Right atrium auricular region (tissue), 2 donors: ENCODE data around the gene MAD1L1. TPM values are rescaled to one million over a fixed set of nuclear protein-coding genes. Genes with fewer than 3 reads are reported as not detected.

Experiments
- DNase-seq: peaks from one replicate; pipeline ENCODE4 v3.0.0-alpha.2; 2019; ENCODE audit warnings: low spot score
- H3K27ac ChIP-seq, 2 donors: fragments of 200-600 bp; sonication (generic); 1 replicate in 1 of 2; 2 replicates in 1 of 2; pipeline ENCODE4 v1.5.1; 2016 to 2019
- H3K27me3 ChIP-seq, 2 donors: fragments of 200-600 bp; sonication (generic); one replicate each; pipeline versions ENCODE4 v1.5.1 to v1.6.0; 2017 to 2019
- H3K36me3 ChIP-seq: fragments of 200-600 bp; sonication (generic); one replicate; pipeline ENCODE4 v1.5.1; 2016
- H3K4me1 ChIP-seq, 2 donors: fragments of 200-600 bp; sonication (generic); one replicate each; pipeline versions ENCODE4 v1.5.1 to v1.6.0; 2017 to 2019
- H3K4me3 ChIP-seq, 2 donors: fragments of 200-600 bp; sonication (generic); 1 replicate in 1 of 2; 2 replicates in 1 of 2; pipeline ENCODE4 v1.5.1; 2017 to 2019; ENCODE audit warnings: mild to moderate bottlenecking in 1 of 2, moderate library complexity in 1 of 2
- H3K9me3 ChIP-seq, 2 donors: fragments of 200-600 bp; sonication (generic); one replicate each; pipeline ENCODE4 v1.5.1; 2019
- total RNA-seq, 2 donors: library from RNA; depleted of rRNA; stranded (reverse); fragments of >200 nt; gene quantifications; one replicate each; pipeline ENCODE4 v1.1.0, GENCODE V29; 2016
- TF ChIP-seq, protein P1 (sequence below), 2 donors: fragments of 200-600 bp; sonication (generic); IDR thresholded peaks; one replicate each; pipeline ENCODE4 v1.5.1; 2019; ENCODE audit warnings: antibody characterized with exemption in 2 of 2

Gene MAD1L1
- total RNA-seq, 2 donors from 2014 or later = 13.3 to 31.9 TPM

DNA sequence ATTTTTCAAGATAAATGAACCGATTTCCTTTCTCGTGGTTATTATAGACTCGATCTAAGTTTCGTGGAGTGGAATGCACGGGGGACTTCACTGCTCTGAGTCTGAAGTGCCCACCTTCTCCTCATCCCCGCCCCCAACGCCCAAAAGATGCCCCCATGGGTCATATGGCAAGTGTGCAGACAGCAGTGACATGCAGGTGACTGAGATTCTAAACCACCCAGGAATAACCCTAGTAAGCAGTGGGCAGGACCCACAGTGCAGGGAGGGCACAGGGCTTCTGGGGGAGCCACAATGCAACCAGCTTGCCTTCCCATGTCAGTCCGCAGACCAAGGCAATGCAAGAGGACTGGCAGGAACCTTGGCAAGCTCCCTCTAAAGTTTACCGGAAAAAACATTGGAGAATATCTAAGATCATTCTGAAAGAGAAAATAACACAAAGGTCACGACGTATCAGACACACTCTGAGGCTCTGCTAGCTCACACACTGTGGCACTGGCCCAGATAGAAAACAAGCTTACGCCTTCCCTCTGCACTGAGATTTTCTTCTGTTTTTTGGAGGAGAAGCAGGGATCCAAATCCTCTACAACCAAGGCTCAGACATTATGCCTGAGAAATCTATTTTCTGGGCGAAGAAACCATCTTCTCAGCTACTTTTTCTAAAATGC lies 239.6 kb downstream of the MAD1L1 start:
- DNase-seq = no peak
- peaks cover 0 to 26% of the 10 kb centered on the region in 2 donors for H3K4me1 ChIP-seq
- no peaks in the 10 kb centered on the region for H3K27me3 ChIP-seq
- TF ChIP-seq, protein P1, sequence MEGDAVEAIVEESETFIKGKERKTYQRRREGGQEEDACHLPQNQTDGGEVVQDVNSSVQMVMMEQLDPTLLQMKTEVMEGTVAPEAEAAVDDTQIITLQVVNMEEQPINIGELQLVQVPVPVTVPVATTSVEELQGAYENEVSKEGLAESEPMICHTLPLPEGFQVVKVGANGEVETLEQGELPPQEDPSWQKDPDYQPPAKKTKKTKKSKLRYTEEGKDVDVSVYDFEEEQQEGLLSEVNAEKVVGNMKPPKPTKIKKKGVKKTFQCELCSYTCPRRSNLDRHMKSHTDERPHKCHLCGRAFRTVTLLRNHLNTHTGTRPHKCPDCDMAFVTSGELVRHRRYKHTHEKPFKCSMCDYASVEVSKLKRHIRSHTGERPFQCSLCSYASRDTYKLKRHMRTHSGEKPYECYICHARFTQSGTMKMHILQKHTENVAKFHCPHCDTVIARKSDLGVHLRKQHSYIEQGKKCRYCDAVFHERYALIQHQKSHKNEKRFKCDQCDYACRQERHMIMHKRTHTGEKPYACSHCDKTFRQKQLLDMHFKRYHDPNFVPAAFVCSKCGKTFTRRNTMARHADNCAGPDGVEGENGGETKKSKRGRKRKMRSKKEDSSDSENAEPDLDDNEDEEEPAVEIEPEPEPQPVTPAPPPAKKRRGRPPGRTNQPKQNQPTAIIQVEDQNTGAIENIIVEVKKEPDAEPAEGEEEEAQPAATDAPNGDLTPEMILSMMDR (IDR thresholded peaks at IDR 0.05) = no peak
- peak overlapping the region; percentile 26 to 47 for H3K27ac ChIP-seq
- H3K36me3 ChIP-seq = no peaks in the 10 kb centered on the region
- no peaks in the 10 kb centered on the region for H3K9me3 ChIP-seq
- H3K4me3 ChIP-seq = no peak overlapping the region

DNA sequence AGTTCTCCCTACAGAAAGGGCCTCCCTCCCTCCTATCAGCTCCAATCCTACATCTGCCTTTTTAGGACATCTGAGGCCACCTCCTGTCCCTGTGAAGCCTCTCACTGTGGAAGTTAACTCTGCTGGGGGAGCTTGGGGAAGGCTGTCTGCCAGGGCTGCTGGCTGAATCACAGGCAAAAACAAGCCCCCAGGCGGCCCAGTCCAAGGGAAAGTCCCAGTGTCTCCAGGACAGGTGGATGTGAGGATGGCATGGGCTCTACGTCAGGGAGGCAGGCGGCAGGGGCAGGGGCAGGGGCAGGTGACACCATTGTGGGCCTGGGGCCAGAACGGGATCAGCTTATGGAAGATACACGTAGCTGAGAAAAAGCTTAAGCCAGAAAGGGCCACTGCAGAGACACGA lies 240.2 kb downstream of the MAD1L1 start:
- H3K4me1 ChIP-seq = peaks cover 0 to 26% of the 10 kb centered on the region in 2 donors
- DNase-seq = no peak
- no peaks in the 10 kb centered on the region for H3K27me3 ChIP-seq
- no peaks in the 10 kb centered on the region for H3K9me3 ChIP-seq
- TF ChIP-seq, protein P1 (IDR thresholded peaks at IDR 0.05) = no peak
- H3K27ac ChIP-seq = peak overlapping the region; percentile 26 to 47
- H3K36me3 ChIP-seq = no peaks in the 10 kb centered on the region
- H3K4me3 ChIP-seq = no peak overlapping the region

DNA sequence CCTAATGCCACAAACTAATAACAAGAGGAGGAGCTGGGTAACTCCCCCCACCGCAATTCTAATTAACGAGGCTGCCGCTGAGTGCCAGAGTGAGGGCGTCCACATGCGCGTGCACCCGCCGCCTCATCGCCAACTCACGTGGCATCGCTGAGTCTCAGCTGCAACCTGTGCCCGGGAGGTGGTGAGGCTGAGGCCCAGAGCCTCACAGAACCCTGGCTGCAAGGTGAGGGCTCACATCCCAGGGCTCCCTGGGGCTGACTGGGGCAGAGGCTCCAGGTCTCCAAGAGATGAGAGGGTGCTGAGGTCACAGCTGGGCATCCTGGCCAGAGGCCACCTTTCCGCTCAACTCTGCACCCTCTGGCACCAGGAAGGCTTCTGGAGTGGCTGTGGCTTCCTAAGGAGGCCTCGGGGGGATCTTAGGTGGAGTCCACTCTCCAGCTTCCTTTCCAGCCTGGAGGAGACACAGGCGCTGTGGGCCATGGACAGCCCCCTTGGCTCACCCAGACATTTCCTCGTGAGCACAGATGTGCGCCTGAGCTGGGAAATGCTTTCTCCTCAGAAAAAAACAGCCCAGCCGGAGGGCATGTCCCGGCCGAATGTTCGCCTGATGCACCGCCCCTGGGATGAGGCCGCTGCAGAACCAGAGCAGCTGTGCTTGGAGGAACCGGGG lies 242.6 kb downstream of the MAD1L1 start:
- Histone ChIP-seq H3K36me3 (no peaks in the 10 kb centered on the region), H3K4me3 (no peak overlapping the region), H3K27me3 (no peaks in the 10 kb centered on the region), H3K4me1 (peaks cover 0 to 26% of the 10 kb centered on the region in 2 donors), H3K9me3 (no peaks in the 10 kb centered on the region), H3K27ac (no peak overlapping the region)
- TF ChIP-seq, protein P1 (IDR thresholded peaks at IDR 0.05) = no peak
- DNase-seq = no peak

DNA sequence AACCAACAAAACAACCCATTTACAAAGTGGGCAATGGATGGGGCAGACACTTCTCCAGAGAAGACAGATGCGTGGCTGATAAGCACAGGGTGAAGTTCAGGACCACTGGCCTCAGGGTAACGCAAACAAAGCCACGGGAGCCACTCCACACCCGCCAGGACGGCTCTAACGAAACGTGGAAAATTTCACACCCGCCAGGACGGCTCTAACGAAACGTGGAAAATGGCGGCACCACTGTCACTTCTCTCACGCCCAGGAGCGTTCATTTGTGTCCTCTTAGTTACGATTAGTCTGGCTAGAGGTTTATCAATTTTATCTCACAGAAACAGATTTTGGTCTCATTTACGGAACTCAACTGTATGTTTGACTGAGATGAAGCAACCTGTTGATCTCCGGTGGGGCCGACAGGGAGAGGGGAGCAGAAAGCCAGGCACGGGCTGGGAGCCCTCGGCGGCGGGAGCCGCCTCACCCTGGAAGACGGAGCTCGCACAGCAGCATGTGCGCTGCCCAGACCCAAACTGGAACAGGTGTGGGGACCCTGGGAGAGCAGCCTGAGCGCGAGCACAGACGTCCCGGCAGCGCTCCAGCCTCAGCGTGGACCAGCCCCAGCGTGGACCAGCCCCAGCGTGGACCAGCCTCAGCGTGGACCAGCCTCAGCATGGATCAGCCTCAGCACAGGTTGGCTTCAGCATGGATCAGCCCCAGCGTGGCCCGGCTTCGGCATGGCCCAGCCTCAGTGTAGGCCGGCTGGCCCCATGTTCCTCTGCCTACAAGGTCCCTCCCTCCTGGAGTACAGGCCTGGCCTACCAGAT lies 243.5 kb downstream of the MAD1L1 start:
- H3K27ac ChIP-seq = no peak overlapping the region
- no peaks in the 10 kb centered on the region for H3K9me3 ChIP-seq
- DNase-seq = no peak
- peaks cover 0 to 26% of the 10 kb centered on the region in 2 donors for H3K4me1 ChIP-seq
- no peaks in the 10 kb centered on the region for H3K27me3 ChIP-seq
- H3K36me3 ChIP-seq = no peaks in the 10 kb centered on the region
- TF ChIP-seq, protein P1 (IDR thresholded peaks at IDR 0.05) = no peak
- no peak overlapping the region for H3K4me3 ChIP-seq

DNA sequence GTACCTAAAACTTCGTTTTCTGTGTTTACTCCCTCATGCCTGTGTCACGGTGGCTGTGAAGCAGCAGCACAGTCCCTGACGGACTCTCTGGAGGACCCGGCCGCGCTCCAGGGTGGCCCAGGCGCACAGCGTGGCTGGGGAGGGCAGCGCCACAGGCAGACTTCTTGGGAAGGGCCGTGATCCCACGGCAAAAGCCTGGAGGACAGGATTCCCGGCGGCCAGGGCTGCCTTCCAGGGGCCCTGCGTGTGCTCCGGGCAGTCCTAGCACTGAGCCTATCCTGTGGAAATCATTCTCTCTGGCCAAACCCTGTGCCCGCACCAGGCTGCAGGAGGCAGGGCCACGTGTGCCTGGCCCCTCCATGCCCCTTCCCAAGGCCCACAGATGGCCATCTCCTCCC lies 244.2 kb downstream of the MAD1L1 start:
- Histone ChIP-seq H3K27me3 (no peaks in the 10 kb centered on the region), H3K4me3 (no peak overlapping the region), H3K9me3 (no peaks in the 10 kb centered on the region), H3K36me3 (no peaks in the 10 kb centered on the region), H3K4me1 (peaks cover 0 to 20% of the 10 kb centered on the region in 2 donors), H3K27ac (no peak overlapping the region)
- TF ChIP-seq, protein P1 (IDR thresholded peaks at IDR 0.05) = no peak
- DNase-seq = no peak
